NAMALWA (cell line): ENCODE measurements around the gene NPM1.

ENCODE experiments used
- DNase-seq: peaks from one replicate; pipeline ENCODE4 v3.0.0-alpha.2; 2015; ENCODE audit warnings: low spot score

Gene NPM1

DNA sequence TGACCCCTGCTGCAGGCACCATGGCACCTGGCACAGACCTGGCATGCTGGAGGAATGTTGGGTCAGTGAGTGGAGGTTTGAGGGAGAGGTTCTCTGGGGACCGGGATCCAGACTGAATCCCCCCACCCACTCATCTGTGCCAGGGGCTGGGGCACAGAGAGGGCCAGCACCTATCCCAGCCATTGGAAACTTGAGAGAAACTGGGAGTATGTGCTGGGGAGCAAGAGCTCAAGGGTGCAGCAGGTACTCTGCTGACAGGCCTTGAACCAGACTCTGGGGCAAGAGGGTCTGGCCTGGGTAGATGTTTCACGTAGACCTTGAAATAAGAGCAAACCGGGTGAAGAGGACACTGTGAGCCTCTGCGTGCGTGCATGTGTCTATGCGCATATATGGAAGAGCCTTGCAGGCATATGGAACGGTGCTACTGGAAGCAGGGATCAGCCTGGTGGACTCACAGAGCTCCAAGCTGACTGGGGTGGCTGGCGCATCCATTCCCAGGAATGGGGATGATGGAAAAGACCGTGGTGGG, 40.6 kb downstream of the NPM1 start:
- no peak for DNase-seq

DNA sequence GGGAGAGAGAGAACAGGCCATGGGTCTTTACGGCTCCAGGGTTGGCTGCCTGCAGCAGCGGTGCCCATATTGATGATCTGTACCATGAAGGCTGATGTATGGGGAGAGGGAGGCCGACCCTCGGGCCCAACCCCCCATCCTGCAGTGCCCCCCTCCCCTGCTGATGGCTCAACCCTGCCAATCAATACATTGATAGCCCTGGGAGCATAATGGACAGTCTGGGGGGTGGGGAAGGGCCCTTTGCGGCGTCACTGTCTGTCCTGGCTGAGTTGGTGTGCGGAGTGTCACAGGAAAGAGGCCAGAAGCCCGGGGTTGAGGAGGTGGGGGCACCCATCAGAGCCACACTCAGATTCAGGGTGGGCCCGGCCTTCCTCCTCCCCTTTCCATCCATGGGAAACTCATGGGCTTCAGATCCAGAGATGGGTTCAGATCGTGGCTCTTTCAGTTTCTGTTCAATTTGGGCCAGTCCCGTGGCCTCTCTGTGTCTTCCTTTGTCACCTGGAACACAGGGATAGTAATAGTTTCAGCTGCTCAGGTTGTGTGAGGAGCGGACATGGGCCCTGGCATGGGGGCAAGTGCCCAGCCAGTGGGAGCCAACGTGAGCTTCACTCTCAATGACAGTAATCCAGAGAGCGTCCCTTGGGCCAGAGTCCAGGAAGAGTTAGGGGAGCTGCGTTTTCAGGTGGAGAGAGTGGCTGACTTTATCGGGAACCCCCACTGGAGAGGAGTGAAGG, 41.3 kb downstream of the NPM1 start:
- DNase-seq, result no peak

DNA sequence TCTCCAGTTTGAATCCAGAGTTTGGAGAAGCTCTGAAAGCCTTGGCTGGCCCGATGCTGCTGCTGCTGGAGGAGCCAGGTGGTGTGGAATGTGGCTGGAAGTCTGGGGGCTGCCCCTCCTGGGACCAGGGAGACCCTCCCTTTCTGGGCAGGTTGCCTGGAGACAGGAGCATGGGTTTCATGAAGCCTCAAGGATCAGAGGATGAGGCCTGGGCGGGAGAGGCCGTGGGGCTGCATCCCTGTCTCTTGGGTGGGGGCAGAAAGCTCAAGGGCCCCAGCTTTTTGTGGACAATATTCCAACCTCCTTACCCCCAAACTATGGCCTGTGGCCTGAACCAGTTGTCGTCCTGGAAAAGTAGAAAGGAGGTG, 41.9 kb downstream of the NPM1 start:
- no peak for DNase-seq

DNA sequence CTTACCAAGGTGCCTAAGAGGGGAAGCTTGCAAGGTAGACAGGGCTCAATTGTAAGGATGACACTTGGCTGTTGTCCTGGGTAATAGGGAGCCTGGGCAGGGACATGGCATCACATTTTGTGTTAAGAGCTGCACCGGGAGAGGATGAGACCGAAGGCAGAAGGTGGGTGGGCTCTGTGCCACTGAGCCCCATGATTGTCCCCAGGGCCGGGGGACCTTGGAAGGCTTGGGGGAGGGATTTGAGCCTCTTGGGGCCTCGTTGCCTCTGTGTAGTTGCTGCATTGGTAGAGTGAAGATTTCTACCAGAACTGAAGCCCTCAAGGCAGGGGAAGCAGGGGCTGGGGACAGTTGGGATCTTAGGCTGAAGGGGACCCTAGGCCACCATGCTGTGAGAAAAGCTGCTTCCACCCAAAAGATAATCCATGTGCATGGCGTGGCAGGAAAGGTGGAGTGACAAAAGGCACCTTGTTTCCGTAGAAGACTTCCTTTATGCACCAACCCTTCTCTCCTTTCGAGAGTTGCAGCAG, 43.7 kb downstream of the NPM1 start:
- DNase-seq, result no peak

DNA sequence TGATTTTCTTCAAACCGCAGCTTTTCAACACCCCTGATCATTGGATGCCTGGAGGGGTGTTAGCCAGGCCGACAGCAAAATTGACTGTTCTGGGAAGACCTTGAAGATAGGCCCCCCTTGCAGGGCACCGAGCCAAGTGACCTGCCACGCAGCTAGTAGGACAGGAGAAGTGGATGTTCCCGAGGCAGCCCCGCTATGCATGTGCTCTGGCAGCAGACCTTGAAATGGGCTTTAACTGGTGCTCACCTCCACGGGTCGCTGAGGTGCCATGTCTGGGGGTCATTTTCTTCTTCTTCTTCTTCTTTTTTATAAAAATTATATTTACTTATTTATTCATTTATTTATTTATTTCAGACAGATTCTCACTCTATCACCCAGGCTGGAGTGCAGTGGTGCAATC, 44.4 kb downstream of the NPM1 start:
- no peak for DNase-seq

DNA sequence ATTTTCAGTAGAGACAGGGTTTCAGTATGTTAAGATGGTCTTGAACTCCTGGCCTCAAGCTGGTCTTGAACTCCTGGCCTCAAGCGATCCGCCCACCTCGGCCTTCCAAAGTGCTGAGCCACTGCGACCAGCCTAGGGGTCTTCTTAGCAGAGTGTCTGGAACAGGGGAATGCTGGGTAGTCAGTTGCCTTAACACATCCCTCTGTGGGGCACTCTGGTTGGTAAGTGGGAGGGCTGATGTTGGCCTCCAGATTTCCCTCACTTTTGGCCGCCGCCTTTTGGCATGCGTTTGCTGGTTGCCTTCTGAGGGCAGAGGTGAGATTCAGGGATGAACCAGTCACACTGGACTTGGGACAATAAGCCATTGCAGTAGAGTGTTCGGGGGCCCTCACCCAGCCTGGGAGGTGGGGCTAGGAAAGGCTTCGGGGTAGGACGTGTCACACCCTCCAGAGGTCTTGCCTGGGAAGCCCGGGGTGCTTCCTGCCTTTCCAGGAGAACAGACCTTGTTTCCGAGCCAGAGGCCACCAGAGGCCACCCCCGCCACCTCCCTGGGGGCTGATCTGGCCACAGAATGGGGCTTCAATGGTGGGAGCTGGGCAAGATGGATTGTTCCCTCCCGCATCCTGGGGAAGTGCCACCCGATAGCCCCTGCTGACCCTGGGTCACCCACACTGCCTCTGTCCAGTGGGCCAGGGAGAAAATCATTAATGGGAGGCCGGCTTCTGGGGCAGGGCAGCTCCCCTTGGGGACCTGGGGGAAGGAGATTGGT, 45.1 kb downstream of the NPM1 start:
- DNase-seq, result no peak

DNA sequence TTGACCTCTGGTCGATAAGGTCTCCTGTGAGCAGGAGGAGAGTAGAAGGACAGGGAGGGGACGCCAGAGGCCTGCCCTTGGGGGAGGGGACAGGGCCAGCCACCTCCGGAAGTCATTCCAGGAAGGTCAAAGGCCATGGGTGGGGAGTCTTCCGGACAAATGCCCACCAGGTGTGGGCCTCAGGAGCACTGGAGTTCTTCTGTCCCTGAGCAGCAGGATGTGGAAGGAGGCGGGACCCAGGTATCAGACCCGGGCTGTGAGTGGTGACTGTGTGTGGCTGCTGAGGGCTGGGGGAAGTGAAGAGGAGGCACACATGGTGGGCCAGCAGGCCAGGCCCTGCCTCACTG, 45.7 kb downstream of the NPM1 start:
- DNase-seq, result no peak

DNA sequence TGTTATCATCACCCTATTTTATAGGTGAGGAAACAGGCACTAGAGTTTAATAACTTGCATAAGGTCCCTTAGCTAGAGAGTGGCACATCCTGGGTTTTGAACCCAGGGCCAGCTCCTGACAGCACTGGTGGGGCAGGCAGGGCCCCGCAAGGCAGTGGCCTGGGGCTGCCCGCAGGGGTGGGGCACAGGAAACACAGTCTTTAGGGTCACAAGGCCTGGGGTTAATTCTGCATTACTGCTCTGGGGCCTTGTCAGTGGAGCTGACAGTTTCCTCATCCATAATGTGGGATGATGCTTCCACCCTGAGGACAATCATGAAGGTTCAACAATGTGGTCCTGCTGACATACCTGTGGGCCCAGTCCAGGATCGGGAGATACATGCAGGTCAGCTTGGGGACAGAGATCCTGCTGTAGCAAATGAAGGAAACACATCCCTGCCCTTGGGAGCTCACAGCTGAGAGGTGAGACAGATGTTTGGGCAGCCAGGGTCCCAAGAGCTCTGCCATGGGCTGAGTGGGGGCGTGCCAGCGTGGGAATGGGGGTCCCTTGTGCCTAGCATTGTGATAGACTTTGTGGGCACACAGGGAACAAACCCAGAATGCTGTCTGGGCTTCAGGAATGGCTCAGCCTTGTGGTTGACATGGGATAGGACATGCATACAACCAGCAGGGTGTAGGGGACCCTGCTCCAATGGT, 46.5 kb downstream of the NPM1 start:
- no peak for DNase-seq

DNA sequence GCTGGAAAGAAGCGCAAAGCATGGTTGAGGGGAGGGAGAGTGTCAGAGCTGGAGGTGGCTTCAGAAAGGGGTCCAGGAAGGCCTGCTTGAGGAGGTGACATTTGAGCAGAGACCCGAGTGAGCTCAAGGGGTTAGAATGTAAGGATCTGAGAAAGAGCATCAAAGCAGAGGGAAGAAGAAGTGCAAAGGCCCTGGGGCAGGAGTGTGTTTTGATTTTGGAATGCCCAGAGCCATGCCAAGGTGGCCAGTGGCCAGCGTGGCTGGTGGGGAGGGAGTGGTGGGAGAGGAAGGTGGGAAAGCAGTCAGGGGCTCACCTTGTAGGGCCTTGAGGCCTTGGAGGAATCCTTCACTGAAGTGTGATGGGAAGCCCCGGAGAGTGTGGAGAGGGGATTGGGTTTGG, 47.2 kb downstream of the NPM1 start:
- no peak for DNase-seq

DNA sequence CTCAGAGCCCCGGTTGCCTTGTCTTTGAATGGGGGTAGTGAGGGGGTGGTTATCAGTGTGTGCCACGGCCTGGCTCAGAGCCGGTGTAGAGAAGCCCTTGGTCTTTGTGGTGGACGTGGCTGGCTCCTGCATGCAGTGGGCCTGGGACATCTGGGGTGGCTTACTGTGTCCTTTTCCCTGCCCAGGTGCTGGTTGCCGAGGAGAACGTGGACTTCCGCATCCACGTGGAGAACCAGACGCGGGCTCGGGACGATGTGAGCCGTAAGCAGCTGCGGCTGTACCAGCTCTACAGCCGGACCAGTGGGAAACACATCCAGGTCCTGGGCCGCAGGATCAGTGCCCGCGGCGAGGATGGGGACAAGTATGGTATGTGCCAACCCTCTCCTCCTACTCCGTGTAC, 48.3 kb downstream of the NPM1 start:
- DNase-seq, result no peak

DNA sequence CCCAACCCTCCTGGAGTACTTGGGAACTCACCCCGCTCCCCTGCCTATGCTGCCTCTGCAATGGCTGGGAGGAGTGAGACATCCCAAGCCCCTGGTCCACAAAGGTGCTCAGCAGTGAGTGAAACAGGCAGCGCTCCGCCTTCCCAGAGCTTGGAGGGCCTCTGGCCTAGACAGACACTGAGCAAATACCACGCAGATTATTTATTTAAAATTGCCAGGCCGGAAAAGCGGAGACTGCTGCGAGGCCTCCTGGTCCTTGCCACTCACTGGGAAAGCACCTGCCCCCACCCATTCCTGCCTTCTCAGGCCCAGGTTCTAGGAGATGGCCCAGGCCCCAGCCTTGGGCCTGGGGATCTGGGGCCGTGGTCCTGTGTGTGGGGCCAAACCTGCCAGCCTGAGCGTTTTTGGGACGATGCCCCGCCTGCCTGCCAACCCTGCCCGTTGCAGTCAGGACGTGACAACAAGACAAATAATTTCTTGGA, 49.2 kb downstream of the NPM1 start:
- no peak for DNase-seq

DNA sequence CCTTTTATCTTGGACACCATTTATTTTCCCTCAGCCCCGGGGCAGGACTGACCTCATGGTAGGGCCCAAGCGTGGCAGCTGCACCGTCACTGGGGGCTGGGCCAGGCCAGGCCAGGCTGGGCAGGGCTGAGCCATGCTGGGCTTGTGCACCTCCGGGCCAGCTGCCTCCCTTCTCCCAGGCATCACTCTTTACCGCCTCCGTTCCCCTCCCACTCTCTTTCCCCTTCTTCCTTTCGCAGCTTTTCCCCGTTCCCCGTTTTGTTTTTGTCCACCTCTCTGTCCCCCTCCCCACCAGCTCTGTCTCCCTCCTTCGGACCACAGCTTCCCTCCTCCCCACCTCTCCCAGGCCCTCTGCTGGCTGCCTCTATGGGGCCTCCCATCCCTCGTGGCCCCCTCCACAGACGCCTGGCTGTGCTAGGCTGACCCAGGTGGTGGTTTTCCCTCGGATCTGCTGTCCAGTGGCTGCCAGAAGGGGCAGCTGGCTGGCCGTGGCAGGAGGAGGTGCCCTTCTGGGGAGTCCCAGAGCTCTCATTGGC, 49.7 kb downstream of the NPM1 start:
- DNase-seq, result no peak

DNA sequence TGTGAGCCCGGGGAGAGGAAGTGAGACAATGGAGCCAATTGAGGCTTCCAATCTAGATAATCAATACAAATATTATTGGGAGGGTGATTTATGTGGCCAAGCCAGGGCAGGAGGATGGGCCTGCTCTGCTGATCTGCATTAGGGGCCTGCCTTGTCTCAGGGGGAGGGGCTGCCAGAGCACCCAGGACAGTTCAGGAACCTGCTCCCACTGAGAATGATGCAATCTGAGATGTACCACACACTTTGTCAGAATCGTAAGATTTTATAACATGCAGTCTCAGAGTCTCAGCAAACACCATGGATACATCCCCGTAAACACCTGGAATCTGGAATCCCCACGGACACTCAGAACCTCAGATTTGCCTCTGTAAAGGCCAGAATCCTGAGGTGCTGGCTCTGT, 51.1 kb downstream of the NPM1 start:
- no peak for DNase-seq

DNA sequence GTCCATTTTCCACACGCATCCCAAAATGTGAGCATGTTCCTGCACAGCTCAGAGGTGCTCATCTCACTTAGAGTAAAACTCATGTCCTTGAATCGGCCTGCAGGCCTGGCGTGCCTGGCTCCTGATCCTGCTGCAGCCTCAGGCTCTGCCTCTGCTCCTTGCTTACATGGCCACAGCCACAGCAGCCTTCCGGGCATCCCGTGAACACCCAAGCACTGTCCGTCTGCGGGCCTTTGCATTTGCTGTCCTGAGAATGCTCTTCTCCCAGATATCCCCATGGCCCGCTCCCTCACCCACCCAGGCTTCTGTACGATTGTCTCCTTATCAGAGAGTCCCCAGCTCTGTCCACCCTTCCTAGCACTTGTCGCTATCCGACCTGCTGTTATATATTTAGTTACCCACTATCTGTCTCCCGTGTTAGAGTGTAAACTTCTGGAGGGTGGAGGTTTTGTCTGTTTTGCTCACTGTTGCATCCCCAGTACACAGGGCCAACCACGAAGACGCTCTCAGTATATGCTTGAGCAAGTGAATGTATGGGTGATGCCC, 53.7 kb downstream of the NPM1 start:
- DNase-seq, result no peak

DNA sequence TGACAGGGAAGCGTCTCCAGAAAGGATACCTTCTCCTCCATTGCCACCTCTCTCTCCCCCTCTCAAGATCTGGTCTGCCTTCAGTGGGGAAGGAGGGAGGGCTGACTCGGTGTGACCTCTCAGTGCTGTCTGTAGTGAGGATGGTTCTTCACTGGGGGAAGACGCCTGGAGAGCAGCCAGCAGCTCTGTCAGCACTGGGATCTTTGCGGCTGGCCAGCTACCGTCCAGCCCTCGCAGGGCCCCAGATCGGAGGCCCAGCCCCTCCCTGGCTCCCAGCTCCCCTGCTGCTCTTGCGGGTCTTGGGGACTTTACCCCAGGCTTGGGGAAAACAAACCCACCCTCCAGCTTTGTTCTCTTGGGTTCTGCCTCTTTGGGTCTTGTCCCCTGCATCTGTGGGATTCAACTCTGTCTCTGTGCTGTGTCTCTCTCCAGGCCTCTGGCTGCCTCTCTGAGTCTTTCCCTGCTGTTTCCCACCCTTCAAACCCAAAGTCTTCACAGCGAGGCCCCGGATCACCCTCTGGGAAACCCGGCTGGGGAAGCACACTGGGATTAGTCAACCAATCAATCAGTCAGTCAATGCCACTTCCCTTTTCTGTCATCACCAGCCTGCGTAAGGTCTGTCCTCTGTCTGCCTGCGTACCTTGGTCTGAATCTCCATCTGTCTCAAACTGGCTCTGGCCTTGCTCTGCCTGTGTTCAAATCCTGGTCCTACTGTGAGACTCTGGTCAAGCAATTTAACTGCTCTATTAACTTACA, 54.8 kb downstream of the NPM1 start:
- DNase-seq, result no peak

DNA sequence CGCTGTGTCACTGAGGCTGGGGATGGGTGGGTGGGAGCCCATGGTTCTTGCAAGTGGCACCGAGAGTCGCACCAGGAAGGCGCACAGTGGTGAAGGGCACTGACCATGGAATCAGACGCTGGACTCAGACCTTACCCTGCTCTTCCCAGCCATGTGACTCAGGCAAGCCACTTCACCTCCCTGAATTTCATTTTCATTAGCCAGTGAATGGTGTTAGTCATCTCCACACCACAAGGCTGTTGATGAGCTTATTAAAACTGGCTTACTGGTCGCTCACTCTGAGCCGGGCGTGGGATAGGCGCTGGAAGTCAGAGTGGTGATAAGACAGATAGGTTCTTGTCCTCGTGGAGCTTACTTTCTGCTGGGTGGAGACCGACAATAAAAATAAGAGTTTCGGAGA, 56.9 kb downstream of the NPM1 start:
- DNase-seq, result no peak

DNA sequence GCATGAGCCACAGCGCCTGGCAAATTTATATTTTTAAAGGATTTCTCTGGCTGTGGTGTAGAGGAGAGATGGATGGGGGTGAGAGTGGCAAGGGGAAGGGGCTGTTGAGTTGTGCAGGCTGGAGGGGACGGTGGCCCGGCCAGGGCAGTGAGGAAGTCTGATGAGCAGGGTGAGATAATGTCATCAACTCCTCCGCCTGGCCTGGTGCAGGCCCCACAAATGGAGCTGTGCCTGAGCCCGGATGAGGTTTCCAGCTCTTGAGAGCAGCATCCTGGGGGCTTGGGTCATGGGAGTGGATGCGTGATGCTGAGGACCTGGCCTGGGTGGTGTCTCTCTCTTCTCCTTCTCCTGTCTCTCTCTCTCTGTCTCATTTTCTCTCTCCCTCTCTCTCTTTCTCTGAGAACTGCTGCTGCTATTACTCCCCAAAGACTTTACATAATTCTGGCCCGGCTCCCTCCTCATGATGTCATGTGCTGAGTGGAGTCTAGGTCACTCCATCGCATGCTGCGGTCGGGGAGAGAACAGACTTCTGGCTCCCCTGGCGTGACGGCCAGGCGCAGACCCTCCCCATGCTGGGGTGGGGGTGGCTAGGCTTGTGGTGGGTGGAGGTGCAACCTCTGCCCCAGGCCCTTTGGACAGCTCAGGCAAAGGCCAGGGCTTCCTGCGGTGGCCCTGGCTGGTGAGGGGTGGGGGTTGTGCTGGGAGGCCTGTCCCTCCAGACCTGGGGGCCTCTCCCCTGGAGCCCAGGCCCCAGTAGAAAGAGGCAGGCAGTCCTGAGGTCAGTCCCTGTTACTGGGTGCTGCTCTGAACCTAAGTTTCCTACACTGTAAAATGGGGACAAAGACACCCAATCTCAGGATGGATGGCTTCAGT, 58.2 kb downstream of the NPM1 start:
- no peak for DNase-seq

DNA sequence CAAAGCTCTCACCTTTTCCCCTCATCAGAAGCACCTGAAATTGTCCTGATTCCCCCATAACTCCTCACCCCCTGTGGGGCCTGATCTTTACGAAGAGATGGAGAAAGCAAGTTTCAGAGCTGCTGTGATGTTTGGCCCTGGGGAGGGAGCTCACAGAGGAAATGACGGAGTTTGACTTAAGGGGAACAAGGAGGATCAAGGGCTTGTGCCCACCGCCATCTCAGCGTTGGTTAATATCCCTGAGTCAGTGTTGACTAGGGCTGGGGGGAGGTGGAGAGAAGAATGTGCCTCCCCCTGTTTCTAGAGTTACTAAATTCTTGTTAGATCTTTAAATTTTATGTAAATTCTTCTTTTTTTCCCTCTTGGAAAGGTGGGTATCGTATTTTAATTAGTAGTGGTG, 59.6 kb downstream of the NPM1 start:
- DNase-seq, result no peak

DNA sequence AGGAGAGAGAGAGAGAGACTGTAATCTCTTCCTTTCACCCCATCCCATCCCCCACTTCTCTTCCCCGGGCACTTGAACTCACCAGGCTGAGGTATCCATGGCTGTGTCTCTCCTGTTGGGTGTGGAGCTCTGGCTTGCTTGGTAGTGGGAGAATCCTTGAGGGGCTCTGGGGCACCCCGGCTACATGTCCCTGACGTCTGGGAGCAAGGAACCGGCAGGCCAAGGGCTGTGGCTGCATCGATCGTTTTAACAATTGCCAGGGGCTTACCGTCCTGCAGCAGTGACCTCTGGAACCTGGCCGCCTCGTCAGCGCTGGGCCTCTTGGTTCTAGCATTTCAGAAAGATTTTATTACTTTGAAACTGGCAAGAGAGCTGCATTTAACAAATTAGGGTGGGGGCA, 61.8 kb downstream of the NPM1 start:
- DNase-seq, result no peak
